Measurements from ENCODE around the gene SDK2. TPM values are rescaled to one million over a fixed set of nuclear protein-coding genes. Genes with fewer than 3 reads are reported as not detected.

The SDK2 gene
- total RNA-seq, 2 donors from 2014 or later, result 0.26 to 0.33 TPM

GRCh38 chr17:73482894-73483293 is 161.4 kb downstream of the SDK2 start:
- Histone ChIP-seq H3K27me3 (no peaks in the 10 kb centered on the region), H3K4me3 (no peak overlapping the region)
- 84 to 85% methylated on average over 10 of the region's 10 CpGs for WGBS, 2 donors

GRCh38 chr17:73482251-73482716 is 162.0 kb downstream of the SDK2 start:
- DNase-seq (no peak), ATAC-seq (no peak)
- 48 to 76% methylated on average over 13 to 16 of the region's 16 CpGs for WGBS, 2 donors
- H3K36me3 ChIP-seq (replicated peaks in 1 of 2; ENCODE audit: insufficient read depth in 1 of 2, low read depth in 2 of 2), result no peaks in the 10 kb centered on the region
- TF ChIP-seq POLR2A (IDR thresholded peaks at IDR 0.05) (no peak), CTCF (IDR thresholded peaks at IDR 0.05) (no peak)
- H3K9me3 ChIP-seq, result peaks cover 0 to 7% (median 0%) of the 10 kb centered on the region in 3 donors
- H3K27ac ChIP-seq, result no peak overlapping the region
- no peaks in the 10 kb centered on the region for H3K4me1 ChIP-seq
- intact Hi-C loops (cut with DNase I), result no loop called here
- no peaks in the 10 kb centered on the region for H3K27me3 ChIP-seq
- H3K4me3 ChIP-seq, result no peak overlapping the region

More at GRCh38 chr17:73482894-73483293, 161.4 kb downstream of the SDK2 start:
- Histone ChIP-seq H3K27ac (no peak overlapping the region), H3K9me3 (peaks cover 0 to 7% (median 0%) of the 10 kb centered on the region in 3 donors), H3K4me1 (no peaks in the 10 kb centered on the region), H3K36me3 (replicated peaks in 1 of 2; ENCODE audit: insufficient read depth in 1 of 2, low read depth in 2 of 2) (no peaks in the 10 kb centered on the region)
- TF ChIP-seq POLR2A (IDR thresholded peaks at IDR 0.05) (no peak), CTCF (IDR thresholded peaks at IDR 0.05) (no peak)
- ATAC-seq (no peak), DNase-seq (no peak)
- intact Hi-C loops (cut with DNase I), result no loop called here

- H3K4me3 ChIP-seq, result no peak overlapping the region
- no peak overlapping the region for H3K27ac ChIP-seq
- H3K27me3 ChIP-seq, result peaks cover 0 to 4% of the 10 kb centered on the region in 2 donors
- intact Hi-C loops (cut with DNase I), result no loop called here
- ATAC-seq, result no peak
- H3K36me3 ChIP-seq (replicated peaks in 1 of 2; ENCODE audit: insufficient read depth in 1 of 2, low read depth in 2 of 2), result no peaks in the 10 kb centered on the region
- no peak for TF ChIP-seq CTCF (IDR thresholded peaks at IDR 0.05)
- TF ChIP-seq POLR2A (IDR thresholded peaks at IDR 0.05), result no peak
- H3K9me3 ChIP-seq, result peaks cover 0 to 7% (median 0%) of the 10 kb centered on the region in 3 donors
- H3K4me1 ChIP-seq, result no peaks in the 10 kb centered on the region
- DNase-seq, result no peak
- 68 to 73% methylated on average over 12 of the region's 12 CpGs for WGBS, 2 donors
Observed at GRCh38 chr17:73481676-73482075, 162.6 kb downstream of the SDK2 start.

- TF ChIP-seq POLR2A (IDR thresholded peaks at IDR 0.05) (no peak), CTCF (IDR thresholded peaks at IDR 0.05) (no peak)
- Histone ChIP-seq H3K27me3 (peaks cover 0 to 8% of the 10 kb centered on the region in 2 donors), H3K36me3 (replicated peaks in 1 of 2; ENCODE audit: insufficient read depth in 1 of 2, low read depth in 2 of 2) (no peaks in the 10 kb centered on the region), H3K27ac (no peak overlapping the region), H3K4me1 (no peaks in the 10 kb centered on the region), H3K9me3 (peaks cover 0 to 7% (median 0%) of the 10 kb centered on the region in 3 donors), H3K4me3 (no peak overlapping the region)
- ATAC-seq, result no peak
- intact Hi-C loops (cut with DNase I), result no loop called here
- 45 to 47% methylated on average over 4 of the region's 4 CpGs for WGBS, 2 donors
- DNase-seq, result no peak
Observed at GRCh38 chr17:73480740-73481139, 163.5 kb downstream of the SDK2 start.

GRCh38 chr17:73478768-73479424 is 165.3 kb downstream of the SDK2 start:
- H3K27me3 ChIP-seq, result peaks cover 0 to 8% of the 10 kb centered on the region in 2 donors
- WGBS, 2 donors, result 67 to 77% methylated on average over 11 to 14 of the region's 14 CpGs
- no peak overlapping the region for H3K27ac ChIP-seq
- H3K4me3 ChIP-seq, result no peak overlapping the region
- no peaks in the 10 kb centered on the region for H3K36me3 ChIP-seq (replicated peaks in 1 of 2; ENCODE audit: insufficient read depth in 1 of 2, low read depth in 2 of 2)
- no peak for DNase-seq
- H3K9me3 ChIP-seq, result no peaks in the 10 kb centered on the region
- peaks cover 7% of the 10 kb centered on the region for H3K4me1 ChIP-seq
- intact Hi-C loops (cut with DNase I), result no loop called here
- ATAC-seq, result no peak
- TF ChIP-seq CTCF (IDR thresholded peaks at IDR 0.05), result peak in 1 of 7 experiments; percentile 6
- TF ChIP-seq POLR2A (IDR thresholded peaks at IDR 0.05), result no peak
